Measurements from ENCODE around the gene ZNF605. TPM values are rescaled to one million over a fixed set of nuclear protein-coding genes. Genes with fewer than 3 reads are reported as not detected.

Gene ZNF605
- total and polyA plus RNA-seq, 2 of the 8 experiments (the other 6 are each of a cell fraction or from before 2014, with no cell fraction given), result 3.6 to 20.3 TPM

- no peak for TF ChIP-seq EP300 (IDR thresholded peaks at IDR 0.05; ENCODE audit: borderline replicate concordance in 1 of 2, low read depth in 2 of 2, low read length in 2 of 2)
These were observed 3.0 kb downstream of the ZNF605 start (continued) for GRCh38 chr12:132953163-132953425.
